Liver (tissue), 3 donors: Measurements from ENCODE around the gene JMJD1C.

ENCODE experiments used
- ATF3 ChIP-seq: IDR thresholded peaks from 2 replicates; pipeline ENCODE4 v1.6.1; 2016; ENCODE audit warnings: antibody characterized with exemption
- CTCF ChIP-seq: fragments of 150-350 bp; IDR thresholded peaks from 2 replicates; pipeline ENCODE4 v1.5.1; 2017; ENCODE audit warnings: improper control_type of control experiment, low read depth, low read length; ENCODE audit not compliant: missing input control
- GABPA ChIP-seq, 2 donors: IDR thresholded peaks in 1 of 2; conservative IDR thresholded peaks in 1 of 2; 2 replicates each; pipeline ENCODE4 v1.6.1; 2016; ENCODE audit warnings: antibody characterized with exemption in 2 of 2, mild to moderate bottlenecking in 1 of 2, moderate library complexity in 1 of 2
- JUND ChIP-seq, 2 donors: IDR thresholded peaks; 2 replicates each; pipeline ENCODE4 v1.6.1; 2016; ENCODE audit warnings: antibody characterized with exemption in 2 of 2
- MAX ChIP-seq: IDR thresholded peaks from 2 replicates; pipeline ENCODE4 v1.6.1; 2016; ENCODE audit warnings: antibody characterized with exemption
- RAD21 ChIP-seq, 2 donors: IDR thresholded peaks; 2 replicates each; pipeline ENCODE4 v1.6.1; 2016; ENCODE audit warnings: antibody characterized with exemption in 2 of 2, mild to moderate bottlenecking in 2 of 2
- REST ChIP-seq: IDR thresholded peaks from 2 replicates; pipeline ENCODE4 v1.6.1; 2016; ENCODE audit warnings: antibody characterized with exemption, mild to moderate bottlenecking
- RXRA ChIP-seq, 2 donors: IDR thresholded peaks; 2 replicates each; pipeline ENCODE4 v1.6.1; 2017 to 2018; ENCODE audit warnings: antibody characterized with exemption in 2 of 2, mild to moderate bottlenecking in 1 of 2
- ZBTB33 ChIP-seq: IDR thresholded peaks from 2 replicates; pipeline ENCODE4 v1.6.1; 2016; ENCODE audit warnings: antibody characterized with exemption
- donor health status: healthy.
- donor health status: healthy.

GRCh38 chr10:63286340-63286739 lies 179.4 kb downstream of the JMJD1C start:
- no peak for TF ChIP-seq ATF3
- TF ChIP-seq CTCF, result no peak
- TF ChIP-seq JUND (IDR thresholded peaks at IDR 0.05), result no peak
- TF ChIP-seq GABPA (IDR thresholded peaks at IDR 0.05 in 1 of 2, conservative IDR thresholded peaks at IDR 0.05 in 1 of 2), result no peak
- peak; percentile 24 to 40 for TF ChIP-seq RAD21 (IDR thresholded peaks at IDR 0.05)
- peak in 1 of 2 donors; percentile 65 for TF ChIP-seq RXRA (IDR thresholded peaks at IDR 0.05)
- TF ChIP-seq REST, result no peak
- no peak for TF ChIP-seq MAX
- TF ChIP-seq ZBTB33, result no peak
